Measurements from ENCODE around the gene UQCRC1.

Gene UQCRC1

GRCh38 chr3:48639944-48640606 lies 30.6 kb upstream of the UQCRC1 start:
- Mint-ChIP-seq H3K36me3 (ENCODE audit: low read depth) (peaks cover 32% of the 10 kb centered on the region), H3K9me3 (no peaks in the 10 kb centered on the region), H3K27me3 (no peaks in the 10 kb centered on the region), H3K4me3 (no peak overlapping the region), H3K4me1 (ENCODE audit: low read depth) (peaks cover 12% of the 10 kb centered on the region), H3K27ac (no peak overlapping the region)
- DNase-seq: no peak

GRCh38 chr3:48637305-48637704 lies 27.9 kb upstream of the UQCRC1 start:
- H3K36me3 Mint-ChIP-seq (ENCODE audit: low read depth): peaks cover 32% of the 10 kb centered on the region
- peaks cover 23% of the 10 kb centered on the region for H3K4me1 Mint-ChIP-seq (ENCODE audit: low read depth)
- H3K27me3 Mint-ChIP-seq: no peaks in the 10 kb centered on the region
- no peak overlapping the region for H3K4me3 Mint-ChIP-seq
- DNase-seq: no peak
- H3K9me3 Mint-ChIP-seq: no peaks in the 10 kb centered on the region
- H3K27ac Mint-ChIP-seq: peak overlapping the region; percentile 20

GRCh38 chr3:48636149-48636655 lies 26.8 kb upstream of the UQCRC1 start:
- no peaks in the 10 kb centered on the region for H3K9me3 Mint-ChIP-seq
- peak overlapping the region; percentile 86 for H3K4me3 Mint-ChIP-seq
- peaks cover 32% of the 10 kb centered on the region for H3K36me3 Mint-ChIP-seq (ENCODE audit: low read depth)
- H3K4me1 Mint-ChIP-seq (ENCODE audit: low read depth): peaks cover 23% of the 10 kb centered on the region
- H3K27me3 Mint-ChIP-seq: no peaks in the 10 kb centered on the region
- DNase-seq: no peak
- H3K27ac Mint-ChIP-seq: no peak overlapping the region

GRCh38 chr3:48635222-48636021 lies 26.0 kb upstream of the UQCRC1 start, which contains the start of gene SLC26A6:
Gene SLC26A6 (minus strand): TSS chr3:48635461. CDS start chr3:48635393, 68 bp downstream.
- no peaks in the 10 kb centered on the region for H3K27me3 Mint-ChIP-seq
- H3K4me3 Mint-ChIP-seq: peak within 1 kb of the TSS; percentile 86
- peaks cover 40% of the 10 kb centered on the region for H3K36me3 Mint-ChIP-seq (ENCODE audit: low read depth)
- H3K27ac Mint-ChIP-seq: peak within 1 kb of the TSS; percentile 87
- no peaks in the 10 kb centered on the region for H3K9me3 Mint-ChIP-seq
- peaks cover 23% of the 10 kb centered on the region for H3K4me1 Mint-ChIP-seq (ENCODE audit: low read depth)
- peak; percentile 96 for DNase-seq

GRCh38 chr3:48634661-48635221 lies 25.3 kb upstream of the UQCRC1 start:
- H3K27me3 Mint-ChIP-seq: no peaks in the 10 kb centered on the region
- H3K27ac Mint-ChIP-seq: peak overlapping the region; percentile 47
- peak overlapping the region; percentile 86 for H3K4me3 Mint-ChIP-seq
- H3K9me3 Mint-ChIP-seq: no peaks in the 10 kb centered on the region
- DNase-seq: peak; percentile 74
- peaks cover 43% of the 10 kb centered on the region for H3K36me3 Mint-ChIP-seq (ENCODE audit: low read depth)
- H3K4me1 Mint-ChIP-seq (ENCODE audit: low read depth): peaks cover 23% of the 10 kb centered on the region

GRCh38 chr3:48633743-48634142 lies 24.3 kb upstream of the UQCRC1 start:
- peaks cover 44% of the 10 kb centered on the region for H3K36me3 Mint-ChIP-seq (ENCODE audit: low read depth)
- no peaks in the 10 kb centered on the region for H3K27me3 Mint-ChIP-seq
- peak overlapping the region; percentile 86 for H3K4me3 Mint-ChIP-seq
- H3K9me3 Mint-ChIP-seq: no peaks in the 10 kb centered on the region
- DNase-seq: no peak
- H3K27ac Mint-ChIP-seq: no peak overlapping the region
- H3K4me1 Mint-ChIP-seq (ENCODE audit: low read depth): peaks cover 23% of the 10 kb centered on the region

DNA sequence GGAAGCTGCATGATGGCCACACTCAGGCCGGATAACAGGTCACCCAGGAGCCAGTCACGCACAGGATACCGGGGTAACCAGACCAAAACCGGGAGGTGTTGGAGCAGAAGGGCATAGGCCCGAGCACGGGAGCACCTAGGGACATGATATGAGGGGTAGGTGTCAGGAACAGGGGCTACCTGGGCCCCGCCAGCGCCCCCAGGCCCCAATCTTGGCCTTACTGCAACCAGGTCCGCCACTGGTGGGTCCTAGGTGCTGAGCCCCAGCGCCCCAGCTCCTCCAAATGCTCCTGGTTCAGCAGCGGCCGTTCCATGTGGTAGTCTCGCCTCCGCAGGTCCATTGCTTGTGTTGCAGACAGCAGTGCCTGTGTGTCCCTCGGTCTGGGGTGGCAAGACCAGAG lies 23.8 kb upstream of the UQCRC1 start:
- Mint-ChIP-seq H3K27me3 (no peaks in the 10 kb centered on the region), H3K4me1 (ENCODE audit: low read depth) (peaks cover 23% of the 10 kb centered on the region), H3K4me3 (peak overlapping the region; percentile 5), H3K9me3 (no peaks in the 10 kb centered on the region), H3K36me3 (ENCODE audit: low read depth) (peaks cover 49% of the 10 kb centered on the region), H3K27ac (no peak overlapping the region)
- DNase-seq: no peak

DNA sequence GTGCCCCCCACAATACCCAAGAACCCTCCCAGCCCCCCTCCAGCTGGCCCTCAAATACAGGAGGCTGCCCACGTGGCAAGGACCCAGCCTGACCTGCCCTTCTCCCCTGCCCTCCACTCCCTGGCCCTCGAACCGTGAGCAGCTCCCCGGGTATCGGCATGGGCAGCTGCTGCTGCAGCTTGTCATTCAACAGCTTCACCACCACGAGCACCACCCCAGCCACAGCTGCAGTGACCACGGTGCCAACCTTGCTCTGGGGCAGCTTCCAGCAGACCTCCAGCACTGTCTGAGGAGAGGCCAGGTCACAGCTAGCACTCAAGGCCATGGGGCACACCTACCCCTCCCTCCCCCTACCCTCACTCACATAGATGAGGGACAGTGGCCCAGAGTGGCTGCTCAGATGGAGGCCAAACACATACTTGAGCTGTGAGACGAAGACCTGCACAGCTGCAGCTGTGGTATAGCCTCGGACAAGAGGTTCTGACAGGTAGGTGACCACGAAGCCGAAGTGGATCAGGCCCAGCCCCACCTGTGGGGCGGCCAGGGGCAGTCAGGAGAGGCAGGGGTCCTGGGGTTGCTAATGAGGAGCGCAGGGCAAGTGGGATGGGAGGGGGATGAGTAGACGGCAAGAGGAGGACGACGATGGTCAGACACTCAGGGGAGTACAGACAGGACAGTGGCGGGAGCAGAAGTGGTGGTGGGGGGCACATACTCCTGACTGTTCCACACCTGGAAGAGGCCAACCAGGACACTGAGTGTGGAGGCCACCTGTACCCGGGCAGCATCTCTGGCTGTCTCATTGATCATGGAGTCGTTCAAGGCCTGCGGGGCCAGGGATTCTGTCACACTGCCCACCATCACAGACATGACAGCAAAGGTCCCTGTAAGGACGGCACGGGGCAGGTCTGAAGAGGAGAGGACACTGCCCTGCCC lies 22.3 kb upstream of the UQCRC1 start:
- no peaks in the 10 kb centered on the region for H3K9me3 Mint-ChIP-seq
- H3K4me3 Mint-ChIP-seq: no peak overlapping the region
- H3K27me3 Mint-ChIP-seq: no peaks in the 10 kb centered on the region
- no peak overlapping the region for H3K27ac Mint-ChIP-seq
- DNase-seq: no peak
- peaks cover 20% of the 10 kb centered on the region for H3K4me1 Mint-ChIP-seq (ENCODE audit: low read depth)
- H3K36me3 Mint-ChIP-seq (ENCODE audit: low read depth): peaks cover 62% of the 10 kb centered on the region

DNA sequence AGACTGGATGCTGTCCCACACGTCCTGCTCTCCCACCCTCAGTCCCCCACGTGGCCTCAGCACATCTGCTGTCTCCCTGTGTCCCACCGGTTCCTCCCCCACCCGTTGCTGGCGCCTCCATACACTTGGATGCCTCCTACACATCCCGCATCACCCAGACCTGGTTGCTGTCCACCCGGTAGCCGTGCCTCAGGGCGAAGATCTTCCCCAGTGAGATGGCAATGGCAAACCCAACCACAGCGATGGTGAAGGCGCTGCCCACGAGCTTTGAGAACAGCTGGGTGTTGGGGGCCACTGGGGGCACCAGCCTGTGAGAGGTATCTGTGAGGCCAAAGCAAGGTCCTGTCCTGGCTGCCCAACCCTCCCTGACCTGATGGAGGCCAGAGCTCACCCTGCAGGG lies 21.4 kb upstream of the UQCRC1 start:
- Mint-ChIP-seq H3K27me3 (no peaks in the 10 kb centered on the region), H3K4me1 (ENCODE audit: low read depth) (peaks cover 12% of the 10 kb centered on the region), H3K27ac (no peak overlapping the region), H3K4me3 (no peak overlapping the region), H3K36me3 (ENCODE audit: low read depth) (peaks cover 72% of the 10 kb centered on the region), H3K9me3 (no peaks in the 10 kb centered on the region)
- DNase-seq: no peak

- H3K27me3 Mint-ChIP-seq: no peaks in the 10 kb centered on the region
- H3K4me3 Mint-ChIP-seq: no peak overlapping the region
- H3K27ac Mint-ChIP-seq: no peak overlapping the region
- no peaks in the 10 kb centered on the region for H3K9me3 Mint-ChIP-seq
- H3K36me3 Mint-ChIP-seq (ENCODE audit: low read depth): peaks cover 74% of the 10 kb centered on the region
- no peak for DNase-seq
- peaks cover 11% of the 10 kb centered on the region for H3K4me1 Mint-ChIP-seq (ENCODE audit: low read depth)
These were observed 21.0 kb upstream of the UQCRC1 start for GRCh38 chr3:48630407-48630806.

DNA sequence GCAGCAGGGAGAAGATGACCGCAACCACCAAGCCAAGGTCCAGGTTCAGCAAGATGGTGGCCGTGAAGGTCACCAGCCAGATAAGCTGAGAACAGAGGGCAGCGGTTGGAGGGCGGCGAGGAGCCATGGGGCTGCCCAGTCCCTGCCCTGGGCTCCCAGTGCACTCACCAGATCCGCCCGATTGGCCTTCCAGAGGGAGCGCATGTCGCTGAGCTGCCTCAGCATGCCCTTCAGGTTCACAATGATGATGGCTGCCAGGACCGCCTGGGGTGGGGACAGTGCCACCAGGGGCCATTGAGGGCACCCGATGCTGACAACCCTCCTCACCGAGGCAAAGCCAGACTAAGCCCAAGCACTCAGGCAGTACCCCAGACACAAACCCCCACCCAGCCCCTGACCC lies 20.4 kb upstream of the UQCRC1 start:
- Mint-ChIP-seq H3K36me3 (ENCODE audit: low read depth) (peaks cover 80% of the 10 kb centered on the region), H3K27ac (no peak overlapping the region), H3K4me1 (ENCODE audit: low read depth) (peaks cover 12% of the 10 kb centered on the region), H3K4me3 (no peak overlapping the region), H3K9me3 (no peaks in the 10 kb centered on the region), H3K27me3 (no peaks in the 10 kb centered on the region)
- no peak for DNase-seq

- no peaks in the 10 kb centered on the region for H3K27me3 Mint-ChIP-seq
- H3K9me3 Mint-ChIP-seq: no peaks in the 10 kb centered on the region
- H3K36me3 Mint-ChIP-seq (ENCODE audit: low read depth): peaks cover 84% of the 10 kb centered on the region
- no peak for DNase-seq
- H3K4me3 Mint-ChIP-seq: no peak overlapping the region
- H3K27ac Mint-ChIP-seq: no peak overlapping the region
- peaks cover 11% of the 10 kb centered on the region for H3K4me1 Mint-ChIP-seq (ENCODE audit: low read depth)
These were observed 19.0 kb upstream of the UQCRC1 start for GRCh38 chr3:48628277-48629017.

GRCh38 chr3:48625600-48625999 lies 16.2 kb upstream of the UQCRC1 start:
- H3K9me3 Mint-ChIP-seq: no peaks in the 10 kb centered on the region
- peaks cover 60% of the 10 kb centered on the region for H3K36me3 Mint-ChIP-seq (ENCODE audit: low read depth)
- no peak overlapping the region for H3K4me3 Mint-ChIP-seq
- H3K27ac Mint-ChIP-seq: no peak overlapping the region
- no peaks in the 10 kb centered on the region for H3K27me3 Mint-ChIP-seq
- peaks cover 10% of the 10 kb centered on the region for H3K4me1 Mint-ChIP-seq (ENCODE audit: low read depth)
- DNase-seq: no peak
